GM21447 (cell line): ENCODE results near the gene GMPPA.

Experiments used
- ATAC-seq: cut with Tn5 transposase; IDR thresholded peaks from one replicate; pipeline ENCODE4 v1.9.1; 2021; ENCODE audit not compliant: unreplicated experiment

GMPPA gene

GRCh38 chr2:219517954-219518778, 19.5 kb downstream of the GMPPA start:
- ATAC-seq, result no peak

DNA sequence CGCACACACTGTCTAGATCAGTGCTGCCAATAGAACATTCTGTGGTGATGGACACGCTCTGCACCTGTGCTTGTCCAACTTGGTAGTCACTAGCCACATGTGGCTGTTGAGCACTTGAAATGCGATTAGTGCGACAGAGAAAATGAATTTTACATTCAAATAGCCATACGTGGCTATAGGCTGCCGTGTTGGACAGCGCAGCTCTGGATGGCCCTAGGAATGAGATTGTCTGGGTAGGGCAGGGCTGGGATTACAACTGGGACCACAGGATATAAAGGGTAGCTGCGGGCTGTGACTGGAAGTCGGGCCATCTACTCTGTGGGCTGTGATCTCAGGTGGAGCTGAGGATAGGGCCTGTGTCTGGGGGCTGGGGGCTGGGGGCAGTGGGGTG, 20.8 kb downstream of the GMPPA start:
- ATAC-seq, result no peak

- no peak for ATAC-seq
Measured at GRCh38 chr2:219520079-219520478, 21.4 kb downstream of the GMPPA start.

DNA sequence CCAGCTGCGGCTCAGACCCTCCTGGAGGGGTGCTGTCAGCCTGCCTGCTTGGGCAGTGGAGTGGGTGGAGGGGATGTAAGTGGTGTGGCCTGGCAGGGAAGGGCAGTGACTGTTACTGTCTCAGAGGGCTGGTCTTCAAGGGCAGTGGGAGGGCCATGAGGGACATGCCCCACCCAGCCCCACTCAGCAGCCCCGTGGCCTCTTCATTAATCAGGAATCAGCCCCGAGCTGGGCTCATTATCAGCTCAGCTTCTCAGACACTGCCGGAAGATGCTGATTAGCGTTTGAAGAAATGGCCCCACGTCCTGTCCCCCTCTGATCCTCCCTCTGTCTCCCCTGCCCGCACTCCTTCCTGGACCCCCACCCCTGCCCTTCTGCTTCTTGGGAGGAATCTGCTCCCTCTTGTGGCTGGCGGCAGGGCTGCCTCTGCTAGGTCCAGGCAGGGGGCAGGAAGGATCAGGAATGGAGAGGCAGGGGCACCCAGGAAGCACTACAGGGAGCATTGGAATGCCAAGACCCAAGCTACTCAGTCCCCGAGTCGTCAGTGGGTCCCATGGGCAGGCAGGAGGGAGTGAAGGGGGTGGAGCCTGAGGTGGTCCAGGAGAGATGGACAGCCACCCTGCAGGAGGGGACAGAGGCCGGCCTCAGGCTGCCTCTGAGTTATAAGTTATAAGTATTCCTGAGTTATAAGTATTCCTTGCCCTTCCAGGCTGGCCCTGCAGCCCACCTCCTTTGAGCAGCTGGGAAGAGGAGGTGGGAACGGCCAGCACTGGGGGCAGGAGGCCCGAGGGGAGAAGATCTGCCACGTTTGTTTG, 22.6 kb downstream of the GMPPA start:
- no peak for ATAC-seq

DNA sequence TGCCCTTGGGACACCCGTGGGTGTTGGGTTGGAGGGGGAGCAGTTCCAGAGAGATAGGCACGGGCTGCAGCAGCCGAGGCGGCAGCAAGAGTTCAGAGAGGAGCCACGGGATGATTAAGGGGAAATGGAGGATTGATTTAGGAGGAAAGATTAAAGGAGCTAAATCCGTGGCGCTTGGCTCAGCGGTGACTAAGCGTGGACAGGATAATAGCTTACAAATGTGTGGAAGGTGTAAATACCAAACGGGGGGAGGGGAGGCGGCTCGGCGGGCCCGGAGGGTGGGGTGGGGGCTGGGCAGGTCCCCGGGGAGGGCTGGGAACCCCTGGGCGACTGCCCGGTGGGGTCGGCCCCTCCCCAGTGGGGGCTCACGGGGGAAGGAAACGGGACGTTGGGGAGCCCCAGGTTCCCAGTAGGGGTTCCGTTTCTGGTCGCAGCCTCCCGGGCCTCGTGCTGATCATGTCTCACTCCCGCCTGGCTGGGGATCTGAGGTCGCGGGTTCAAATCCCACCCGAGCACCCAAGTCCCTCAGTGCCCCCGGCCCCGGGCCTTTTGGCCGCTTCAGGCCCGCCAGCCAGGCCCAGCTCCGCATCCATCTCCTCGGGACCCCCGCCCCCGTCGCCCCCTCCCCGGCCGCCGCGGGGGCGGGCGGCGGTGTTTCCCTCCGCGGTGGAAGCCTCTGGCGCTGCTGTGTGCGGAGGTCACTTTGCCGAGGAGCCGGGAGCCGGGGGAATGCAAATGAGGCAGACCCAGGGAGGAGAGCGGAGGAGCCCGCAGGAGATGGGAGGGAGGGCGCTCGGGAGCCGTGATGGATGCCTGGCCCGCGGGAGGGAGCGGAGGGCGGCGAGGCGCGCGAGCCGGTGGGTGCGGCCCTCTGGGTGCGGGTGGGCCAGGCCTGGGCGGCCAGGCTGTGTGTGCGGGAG, 23.7 kb downstream of the GMPPA start:
- ATAC-seq, result no peak

DNA sequence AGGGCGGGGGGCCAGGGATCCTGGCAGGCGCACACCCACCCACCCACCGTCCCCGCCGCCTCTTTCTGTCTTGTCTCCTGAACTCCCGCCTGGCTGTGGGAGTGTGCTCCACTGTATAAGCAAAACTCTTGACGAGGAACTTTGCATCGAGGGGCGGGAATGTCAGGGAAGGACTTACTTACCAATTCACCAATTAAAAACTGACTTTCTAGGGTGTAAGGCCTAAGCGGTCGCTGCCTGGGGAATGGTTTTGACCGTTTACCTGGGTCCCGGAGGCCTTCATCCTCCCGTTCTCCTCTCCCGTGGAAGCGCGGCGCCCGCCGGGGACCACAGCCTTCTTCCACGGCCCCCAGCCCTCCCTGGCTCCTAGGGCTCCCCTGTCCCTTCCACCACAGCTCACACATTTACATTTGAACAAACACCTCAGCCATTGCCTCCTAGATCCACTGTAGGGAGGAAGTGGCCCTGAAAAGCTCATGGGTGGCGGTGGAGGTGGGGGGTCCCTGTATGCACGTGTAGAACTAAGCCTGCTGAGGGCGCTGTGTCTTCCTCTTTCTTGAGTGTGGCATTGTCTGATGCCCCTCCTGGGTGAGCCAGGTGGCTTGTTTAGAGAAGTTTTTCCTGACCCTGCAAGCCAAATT, 24.5 kb downstream of the GMPPA start:
- no peak for ATAC-seq

- ATAC-seq, result no peak
Measured at GRCh38 chr2:219524817-219525216, 26.1 kb downstream of the GMPPA start.

- no peak for ATAC-seq
Measured at GRCh38 chr2:219525533-219526232, 27.0 kb downstream of the GMPPA start.

- ATAC-seq, result no peak
Measured at GRCh38 chr2:219526320-219527075, 27.8 kb downstream of the GMPPA start.

- ATAC-seq, result no peak
Measured at GRCh38 chr2:219527076-219527394, 28.3 kb downstream of the GMPPA start.

DNA sequence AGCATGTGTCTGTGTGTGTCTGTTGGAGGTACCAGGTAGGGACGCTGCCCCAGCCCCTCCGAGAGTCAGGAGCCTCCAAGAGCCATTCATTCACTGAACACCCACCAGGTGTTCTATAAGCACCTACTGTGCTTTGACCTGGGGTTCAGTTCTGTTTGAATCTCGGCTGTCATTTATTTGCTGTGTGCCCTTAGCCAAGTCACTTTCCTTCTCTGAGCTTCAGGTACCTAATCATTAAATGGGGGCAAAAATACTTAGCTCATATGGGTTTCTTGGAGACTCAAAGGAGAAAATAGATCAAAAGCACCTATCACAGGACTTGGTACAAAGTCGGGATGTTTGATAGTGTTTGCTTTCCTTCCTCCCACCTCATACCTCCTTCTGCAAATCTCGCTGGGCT, 28.8 kb downstream of the GMPPA start:
- no peak for ATAC-seq

GRCh38 chr2:219530048-219530963, 31.6 kb downstream of the GMPPA start:
- peak; percentile 92 for ATAC-seq

GRCh38 chr2:219531639-219532377, 33.1 kb downstream of the GMPPA start:
- no peak for ATAC-seq

DNA sequence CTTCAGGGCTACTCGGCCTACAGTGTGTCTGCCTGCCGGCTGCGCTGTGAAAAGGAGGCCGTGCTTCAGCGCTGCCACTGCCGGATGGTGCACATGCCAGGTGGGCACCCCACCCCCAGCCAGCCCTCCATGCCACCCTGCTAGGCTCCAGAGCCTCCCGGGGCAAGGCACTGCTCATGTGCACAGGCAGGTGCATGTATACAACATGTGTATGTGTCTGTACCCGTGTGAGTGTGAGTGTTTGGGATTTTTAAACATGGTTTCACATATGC, 33.6 kb downstream of the GMPPA start:
- ATAC-seq, result no peak

- no peak for ATAC-seq
Measured at GRCh38 chr2:219533930-219534661, 35.4 kb downstream of the GMPPA start.

- ATAC-seq, result no peak
Measured at GRCh38 chr2:219536425-219536824, 37.7 kb downstream of the GMPPA start.

DNA sequence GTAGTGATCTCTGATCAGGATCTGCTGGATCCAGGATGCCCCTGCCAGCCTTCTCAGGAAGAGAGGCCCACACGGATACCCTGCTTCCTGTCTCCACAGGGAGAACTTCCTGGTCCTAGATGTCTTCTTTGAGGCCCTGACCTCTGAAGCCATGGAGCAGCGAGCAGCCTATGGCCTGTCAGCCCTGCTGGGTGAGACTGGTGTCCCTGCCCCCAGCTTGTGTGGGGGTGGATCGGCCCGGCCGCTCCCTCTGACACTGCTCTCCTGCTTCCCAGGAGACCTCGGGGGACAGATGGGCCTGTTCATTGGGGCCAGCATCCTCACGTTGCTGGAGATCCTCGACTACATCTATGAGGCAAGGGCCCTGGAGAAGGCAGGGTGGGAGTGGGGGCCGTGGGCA, 38.3 kb downstream of the GMPPA start:
- no peak for ATAC-seq
